NAMALWA (cell line): ENCODE data around the gene DYRK3.
"Not testable (repeated sequence)": the region's sequence is repeated elsewhere in the genome, so short reads cannot be mapped to it uniquely, and the experiment has no call there.

Experiments used
- DNase-seq: peaks from one replicate; pipeline ENCODE4 v3.0.0-alpha.2; 2015; ENCODE audit warnings: low spot score

The DYRK3 gene

DNA sequence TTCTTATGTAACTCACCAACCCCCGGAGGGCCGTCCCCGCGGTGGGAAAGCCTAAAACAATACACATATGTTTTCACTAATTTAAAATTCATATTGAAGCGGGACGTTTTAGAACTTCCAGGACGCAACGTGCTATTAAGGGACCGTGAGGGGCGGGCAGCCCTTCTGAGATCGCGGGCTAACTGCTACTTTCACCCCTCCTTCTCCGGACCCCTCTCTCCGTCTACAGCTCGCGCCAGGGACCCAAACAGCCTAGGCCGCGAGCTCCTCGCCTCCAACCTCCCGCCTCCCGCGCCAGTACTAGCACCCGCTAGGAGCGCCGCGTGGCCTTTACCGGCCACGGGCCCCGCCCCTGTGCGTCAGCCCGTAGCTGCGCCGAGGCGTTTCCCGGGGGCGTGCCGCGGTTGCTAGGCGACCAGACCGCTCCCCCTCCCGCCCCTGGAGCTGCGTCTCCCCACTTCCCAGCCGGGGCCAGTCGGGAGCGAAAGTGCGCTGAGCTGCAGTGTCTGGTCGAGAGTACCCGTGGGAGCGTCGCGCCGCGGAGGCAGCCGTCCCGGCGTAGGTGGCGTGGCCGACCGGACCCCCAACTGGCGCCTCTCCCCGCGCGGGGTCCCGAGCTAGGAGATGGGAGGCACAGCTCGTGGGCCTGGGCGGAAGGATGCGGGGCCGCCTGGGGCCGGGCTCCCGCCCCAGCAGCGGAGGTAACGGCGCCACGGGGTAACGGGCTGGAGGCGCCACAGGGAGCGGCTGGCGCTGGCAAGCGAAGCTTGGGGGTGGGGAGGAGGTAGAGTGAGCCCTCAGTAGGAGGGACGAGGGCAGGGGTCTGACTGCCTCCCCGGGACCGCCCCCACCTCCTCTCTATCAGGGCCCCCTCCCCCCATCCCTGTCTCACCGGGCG lies at the start of gene DYRK3:
DYRK3 (plus strand) TSS at position 457 of the 898 bp plus-strand sequence; CDS start at position 625, 168 bp downstream.
- peak; percentile 93 for DNase-seq

DNA sequence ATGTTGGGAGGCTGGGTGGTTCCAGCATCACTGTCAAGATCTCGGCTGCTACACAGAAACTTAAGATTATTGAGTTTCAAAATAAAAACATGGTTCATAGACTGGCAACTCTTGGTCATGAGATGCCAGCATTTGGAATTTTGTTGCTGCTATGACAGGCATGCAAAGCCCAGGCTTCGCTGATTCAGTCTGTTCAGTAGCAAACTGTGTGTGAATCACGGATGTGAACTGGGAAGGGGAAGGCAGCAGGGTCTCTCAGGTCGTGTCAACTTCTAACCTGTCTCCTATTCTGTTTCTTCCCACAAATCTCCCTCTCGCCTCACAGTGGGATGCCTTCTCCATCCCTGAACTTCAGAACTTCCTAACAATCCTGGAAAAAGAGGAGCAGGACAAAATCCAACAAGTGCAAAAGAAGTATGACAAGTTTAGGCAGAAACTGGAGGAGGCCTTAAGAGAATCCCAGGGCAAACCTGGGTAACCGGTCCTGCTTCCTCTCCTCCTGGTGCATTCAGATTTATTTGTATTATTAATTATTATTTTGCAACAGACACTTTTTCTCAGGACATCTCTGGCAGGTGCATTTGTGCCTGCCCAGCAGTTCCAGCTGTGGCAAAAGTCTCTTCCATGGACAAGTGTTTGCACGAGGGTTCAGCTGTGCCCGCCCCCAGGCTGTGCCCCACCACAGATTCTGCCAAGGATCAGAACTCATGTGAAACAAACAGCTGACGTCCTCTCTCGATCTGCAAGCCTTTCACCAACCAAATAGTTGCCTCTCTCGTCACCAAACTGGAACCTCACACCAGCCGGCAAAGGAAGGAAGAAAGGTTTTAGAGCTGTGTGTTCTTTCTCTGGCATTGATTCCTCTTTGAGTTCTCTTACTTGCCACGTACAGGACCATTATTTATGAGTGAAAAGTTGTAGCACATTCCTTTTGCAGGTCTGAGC lies 48.6 kb upstream of the DYRK3 start:
- no peak for DNase-seq

DNA sequence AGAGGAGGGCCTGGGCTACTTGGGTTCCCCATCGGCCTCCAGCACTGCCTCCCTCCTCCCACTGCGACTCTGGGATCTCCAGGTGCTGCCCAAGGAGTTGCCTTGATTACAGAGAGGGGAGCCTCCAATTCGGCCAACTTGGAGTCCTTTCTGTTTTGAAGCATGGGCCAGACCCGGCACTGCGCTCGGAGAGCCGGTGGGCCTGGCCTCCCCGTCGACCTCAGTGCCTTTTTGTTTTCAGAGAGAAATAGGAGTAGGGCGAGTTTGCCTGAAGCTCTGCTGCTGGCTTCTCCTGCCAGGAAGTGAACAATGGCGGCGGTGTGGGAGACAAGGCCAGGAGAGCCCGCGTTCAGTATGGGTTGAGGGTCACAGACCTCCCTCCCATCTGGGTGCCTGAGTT lies 47.4 kb upstream of the DYRK3 start:
- DNase-seq: no peak

DNA sequence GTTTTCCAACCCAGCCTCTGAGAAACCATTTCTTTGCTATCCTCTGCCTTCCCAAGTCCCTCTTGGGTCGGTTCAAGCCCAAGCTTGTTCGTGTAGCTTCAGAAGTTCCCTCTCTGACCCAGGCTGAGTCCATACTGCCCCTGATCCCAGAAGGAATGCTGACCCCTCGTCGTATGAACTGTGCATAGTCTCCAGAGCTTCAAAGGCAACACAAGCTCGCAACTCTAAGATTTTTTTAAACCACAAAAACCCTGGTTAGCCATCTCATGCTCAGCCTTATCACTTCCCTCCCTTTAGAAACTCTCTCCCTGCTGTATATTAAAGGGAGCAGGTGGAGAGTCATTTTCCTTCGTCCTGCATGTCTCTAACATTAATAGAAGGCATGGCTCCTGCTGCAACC lies 46.8 kb upstream of the DYRK3 start:
- DNase-seq: no peak

DNA sequence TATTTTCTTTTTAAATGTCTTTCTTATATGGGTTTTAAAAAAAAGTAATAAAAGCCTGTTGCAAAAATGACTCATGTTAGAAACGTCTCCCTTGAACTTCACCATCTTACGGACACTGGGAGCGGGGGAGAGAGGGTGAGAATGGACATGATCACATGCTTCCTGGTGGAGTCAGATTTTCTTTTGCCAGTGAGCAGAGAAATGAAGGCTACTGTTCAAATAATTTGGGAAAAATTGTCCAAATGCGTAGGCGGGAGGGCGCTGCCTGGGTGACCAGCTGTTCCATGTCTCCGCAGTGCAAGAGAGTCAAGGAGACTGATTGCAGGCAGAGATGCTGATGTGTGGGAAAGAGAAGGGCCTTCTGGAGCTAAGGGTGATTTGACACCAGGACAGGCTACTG lies 46.1 kb upstream of the DYRK3 start:
- DNase-seq: no peak

DNA sequence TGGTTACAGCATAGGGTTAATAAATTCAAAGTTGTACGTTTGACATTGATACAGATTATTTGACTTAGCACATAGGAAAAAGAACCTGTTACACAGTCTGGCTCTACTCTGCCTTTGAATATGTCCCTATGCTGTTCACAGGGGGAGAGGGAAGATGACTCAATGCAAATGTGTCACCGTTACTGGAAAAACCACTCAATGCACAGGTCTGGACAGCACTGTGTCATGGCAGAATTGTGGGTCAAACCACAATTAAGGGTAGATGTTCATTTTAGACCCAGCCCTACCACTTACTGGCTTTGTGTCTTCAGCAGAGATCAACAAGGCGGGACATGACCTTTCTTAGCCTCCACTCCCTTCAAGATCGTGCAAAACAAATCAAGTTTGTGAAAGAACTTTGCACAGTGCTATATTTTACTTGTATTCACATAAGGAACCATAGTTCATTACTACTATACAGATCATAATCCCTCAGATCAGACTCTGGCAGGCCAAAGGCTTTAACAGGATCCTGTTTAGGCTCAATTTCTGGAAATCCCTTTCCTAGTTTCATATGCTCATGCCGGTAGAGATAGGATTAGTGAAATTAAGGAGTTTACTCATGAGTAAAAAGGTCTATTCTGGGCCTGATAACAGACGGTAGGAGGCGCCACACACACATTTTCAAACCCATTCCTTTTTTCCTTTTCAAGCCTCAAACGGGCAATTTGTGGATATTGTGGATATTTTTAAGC lies 45.1 kb upstream of the DYRK3 start:
- no peak for DNase-seq

DNA sequence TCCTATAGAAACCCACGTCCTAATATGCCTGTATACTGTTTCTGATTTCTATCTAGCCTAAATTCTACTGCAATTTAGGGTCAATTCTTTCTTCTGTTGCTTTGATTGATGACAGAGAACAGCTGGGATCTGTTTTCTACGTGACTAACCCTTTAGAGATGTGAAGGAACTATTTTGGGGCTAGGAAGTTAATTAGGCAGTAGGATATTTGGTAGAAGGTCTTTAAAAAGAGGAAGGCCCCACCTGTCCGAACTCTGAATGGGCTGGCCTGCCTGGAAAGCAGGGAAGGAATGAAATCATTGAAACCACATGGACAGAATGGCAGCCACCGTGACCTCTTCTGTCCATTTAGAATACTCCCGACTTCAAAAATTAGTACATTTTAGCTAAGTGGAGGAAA lies 44.1 kb upstream of the DYRK3 start:
- DNase-seq: no peak

DNA sequence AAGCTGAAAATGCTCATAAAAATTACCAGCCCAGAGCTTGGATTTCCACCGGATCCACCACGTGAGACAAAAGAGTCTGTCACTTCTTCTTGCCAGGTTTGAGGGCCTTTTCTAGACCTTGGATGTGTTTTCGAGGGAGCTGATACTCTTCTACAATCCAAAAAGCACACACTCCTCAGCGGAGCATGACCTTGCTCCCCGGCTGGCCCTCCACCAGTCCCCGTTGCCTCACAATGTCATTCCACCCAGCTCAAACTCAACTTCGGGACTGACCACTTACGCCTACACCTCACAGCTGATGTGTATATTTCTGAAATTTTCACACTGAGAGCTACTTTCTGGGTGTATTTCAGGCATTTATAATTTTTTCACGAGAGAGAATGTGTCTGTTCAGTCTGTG lies 43.6 kb upstream of the DYRK3 start:
- DNase-seq: no peak

DNA sequence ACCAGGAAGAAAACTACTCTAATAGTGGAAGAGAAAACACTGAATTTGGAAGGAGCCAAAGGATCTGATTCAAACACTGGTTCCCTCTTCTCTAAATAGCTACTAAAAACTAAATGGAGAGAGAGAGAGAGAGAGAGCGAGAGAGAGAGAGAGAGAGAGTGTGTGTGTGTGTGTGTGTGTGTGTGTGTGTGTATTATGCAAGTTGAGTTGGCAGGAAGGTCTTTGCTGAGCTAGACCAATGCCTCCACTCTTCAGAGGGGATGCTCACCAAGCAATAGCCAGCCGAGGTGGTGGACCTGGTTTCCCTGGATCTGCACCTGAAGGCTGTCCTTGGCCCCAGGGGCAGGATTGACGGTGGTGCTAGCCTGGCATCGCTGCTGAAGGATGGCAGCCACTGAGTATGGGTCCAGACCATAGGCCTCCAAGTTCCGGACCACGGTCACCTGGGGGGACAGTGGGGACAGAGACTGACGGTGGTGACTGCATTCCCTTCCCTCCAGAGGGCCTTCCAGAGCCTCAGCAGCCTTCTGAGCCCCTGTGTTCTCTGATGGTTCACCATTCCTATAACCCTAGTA lies 41.9 kb upstream of the DYRK3 start:
- no peak for DNase-seq

DNA sequence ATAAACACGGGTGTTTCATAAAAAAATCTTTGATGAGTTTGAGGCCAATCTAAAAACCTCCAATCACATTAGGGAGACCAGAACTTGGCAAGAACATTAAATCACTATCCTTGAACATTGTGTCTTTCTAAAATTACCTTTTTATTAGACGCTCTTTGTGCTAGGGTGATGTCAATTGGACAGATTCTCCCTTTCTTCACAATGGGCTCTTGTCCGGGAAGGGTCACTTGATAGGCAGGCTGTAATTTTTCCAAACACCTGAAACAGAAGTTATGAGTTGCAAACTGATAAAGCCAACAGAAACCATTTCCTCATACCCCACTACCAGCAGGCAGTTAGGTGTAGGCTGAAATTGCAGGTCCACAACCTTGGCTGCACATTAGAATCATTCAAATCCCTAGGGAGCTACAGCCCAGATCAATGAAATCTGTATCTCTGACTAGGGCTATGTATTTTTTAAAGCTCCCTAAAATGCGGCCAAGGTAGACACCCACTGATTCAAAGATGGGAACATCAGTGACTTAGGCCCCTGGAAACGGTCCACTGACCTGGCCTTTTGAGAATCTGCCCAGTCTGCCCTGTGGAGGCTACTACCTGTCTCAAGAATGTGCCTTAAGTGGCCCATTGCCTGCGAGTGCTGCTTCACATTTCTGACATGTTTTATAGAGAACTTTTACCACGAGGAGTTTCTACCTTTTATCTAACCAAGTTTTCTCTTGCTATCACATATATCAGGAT lies 39.6 kb upstream of the DYRK3 start:
- DNase-seq: no peak

DNA sequence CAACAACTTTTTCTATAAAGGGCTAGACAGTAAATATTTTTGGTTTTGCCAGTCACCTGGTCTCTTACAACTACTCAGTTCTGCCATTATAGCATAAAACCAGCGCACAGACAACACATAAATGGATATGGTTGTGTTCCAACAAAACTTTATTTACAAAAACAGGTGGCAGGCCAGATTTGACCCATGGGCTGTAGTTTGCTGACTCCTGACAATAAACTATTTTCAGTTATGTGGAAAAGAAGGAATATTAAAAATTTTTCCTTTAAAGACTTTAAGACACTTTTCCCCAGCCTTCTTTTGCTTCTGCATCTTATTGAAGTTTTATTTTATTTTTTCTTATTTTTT lies 39.0 kb upstream of the DYRK3 start:
- DNase-seq: no peak

DNA sequence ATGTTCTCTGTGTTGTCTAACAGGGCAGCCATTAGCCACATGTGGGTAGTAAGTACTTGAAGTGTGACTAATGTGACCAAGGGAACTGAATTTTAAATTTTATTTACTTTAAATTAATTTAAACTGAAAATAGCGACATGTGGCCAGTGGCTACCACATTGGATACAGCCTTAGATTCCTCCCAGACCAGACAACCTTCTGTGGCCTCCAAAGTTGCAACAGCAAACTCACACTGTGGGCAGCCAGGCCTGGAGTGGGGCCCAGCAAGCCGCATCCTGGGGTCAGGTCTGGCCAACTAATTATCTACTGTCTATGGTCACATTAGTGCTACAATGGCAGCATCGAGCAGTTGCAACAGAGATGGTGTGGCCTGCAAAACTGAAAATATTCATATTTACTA lies 34.8 kb upstream of the DYRK3 start:
- DNase-seq: no peak

DNA sequence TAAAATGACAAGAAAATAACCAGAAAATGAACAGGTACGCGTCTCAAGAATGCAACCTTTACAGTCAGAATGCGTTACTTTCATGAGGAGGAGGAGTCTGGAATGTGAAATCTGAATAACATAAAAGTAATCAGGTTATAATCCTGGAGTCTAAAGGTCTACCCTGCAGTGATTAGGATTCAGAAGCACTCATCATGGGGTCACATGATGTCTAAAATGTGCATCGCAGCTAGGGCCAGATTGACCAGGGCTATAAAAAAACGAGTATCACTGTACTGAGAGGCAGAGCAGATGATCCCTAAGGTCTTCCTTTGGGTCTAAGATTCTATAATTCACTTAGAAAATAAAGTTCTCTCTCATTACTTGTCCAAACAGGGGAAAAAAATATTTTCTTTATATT lies 30.5 kb upstream of the DYRK3 start:
- no peak for DNase-seq

DNA sequence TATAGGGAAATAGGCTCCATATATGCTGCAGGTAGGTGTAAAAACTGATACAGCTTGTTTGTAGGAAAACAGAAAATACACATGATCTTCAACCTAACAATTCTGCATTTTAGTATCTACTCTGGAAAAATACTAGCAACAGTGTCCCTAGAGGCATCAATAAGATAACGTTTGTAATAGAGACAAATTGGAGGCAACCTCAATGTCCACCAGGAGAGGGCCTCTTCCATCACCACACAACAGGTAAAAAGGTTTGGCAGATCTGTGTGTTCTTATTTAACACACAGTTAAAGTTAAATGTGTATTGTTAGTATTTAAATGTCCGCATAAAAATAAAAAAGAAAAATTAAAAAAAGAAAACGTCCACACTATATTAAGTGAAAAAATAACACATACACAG lies 28.5 kb upstream of the DYRK3 start:
- peak; percentile 75 for DNase-seq

DNA sequence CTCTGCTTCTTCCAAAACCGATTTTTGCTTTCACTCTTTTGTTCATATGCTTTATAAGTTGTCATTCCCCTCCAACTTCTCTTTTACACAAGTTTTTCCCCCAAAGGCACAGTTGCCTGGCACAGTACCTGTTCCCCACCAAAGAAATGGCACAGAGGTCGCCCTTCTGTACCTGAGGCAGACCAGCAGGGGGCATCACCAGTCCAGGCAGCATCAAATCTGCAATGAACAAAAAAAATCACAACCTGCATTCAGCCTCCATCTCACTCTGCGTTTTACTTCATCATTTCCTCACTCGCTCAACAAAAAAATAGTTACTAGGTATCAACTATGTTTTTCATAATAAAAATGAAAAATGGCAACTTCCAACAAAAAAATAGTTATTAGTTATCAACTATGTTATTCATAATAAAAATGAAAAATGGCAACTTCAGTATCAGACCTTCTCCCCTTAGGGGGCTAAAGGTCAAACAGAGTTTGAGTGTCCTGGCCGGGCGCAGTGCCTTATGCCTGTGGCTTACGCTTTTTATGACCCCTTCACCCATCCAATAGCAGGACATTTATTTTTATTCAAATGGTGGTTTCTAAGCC lies 27.1 kb upstream of the DYRK3 start:
- DNase-seq: peak; percentile 69

DNA sequence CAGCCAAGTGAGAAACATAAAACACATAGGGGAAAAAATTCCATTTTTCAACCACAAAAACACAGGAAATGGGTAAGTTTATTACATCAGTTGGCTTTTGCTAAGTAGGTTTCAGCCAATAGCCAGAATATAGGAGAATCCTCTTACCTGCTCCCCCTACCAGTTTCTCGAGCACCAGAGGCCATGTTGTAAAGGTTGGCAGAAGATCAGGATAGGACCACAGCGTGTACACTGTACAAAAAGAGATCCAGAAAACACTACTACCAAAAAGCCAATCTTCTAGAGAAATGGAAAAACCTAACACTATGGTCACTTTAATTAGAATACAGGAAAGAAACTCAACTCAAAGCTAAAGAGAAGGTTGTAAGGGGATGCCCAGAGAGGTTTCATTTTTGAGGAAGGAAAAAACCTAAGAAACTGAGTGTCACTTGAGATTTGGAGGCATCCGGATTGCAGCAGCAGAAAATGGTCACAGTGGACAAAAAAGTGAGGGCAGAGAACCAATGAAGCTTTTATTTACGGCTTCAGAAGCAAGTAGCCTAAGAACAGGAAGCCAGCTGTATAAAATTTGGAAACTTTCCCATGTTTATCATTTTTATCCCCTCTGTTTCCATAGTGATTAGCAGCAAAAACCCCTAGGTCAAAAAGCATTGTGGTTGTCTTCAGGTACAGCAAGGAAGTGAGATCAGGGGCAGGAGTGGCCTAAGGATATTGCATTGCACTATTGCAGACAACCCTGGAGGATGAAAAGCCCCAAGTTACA lies 25.9 kb upstream of the DYRK3 start:
- peak; percentile 24 for DNase-seq

DNA sequence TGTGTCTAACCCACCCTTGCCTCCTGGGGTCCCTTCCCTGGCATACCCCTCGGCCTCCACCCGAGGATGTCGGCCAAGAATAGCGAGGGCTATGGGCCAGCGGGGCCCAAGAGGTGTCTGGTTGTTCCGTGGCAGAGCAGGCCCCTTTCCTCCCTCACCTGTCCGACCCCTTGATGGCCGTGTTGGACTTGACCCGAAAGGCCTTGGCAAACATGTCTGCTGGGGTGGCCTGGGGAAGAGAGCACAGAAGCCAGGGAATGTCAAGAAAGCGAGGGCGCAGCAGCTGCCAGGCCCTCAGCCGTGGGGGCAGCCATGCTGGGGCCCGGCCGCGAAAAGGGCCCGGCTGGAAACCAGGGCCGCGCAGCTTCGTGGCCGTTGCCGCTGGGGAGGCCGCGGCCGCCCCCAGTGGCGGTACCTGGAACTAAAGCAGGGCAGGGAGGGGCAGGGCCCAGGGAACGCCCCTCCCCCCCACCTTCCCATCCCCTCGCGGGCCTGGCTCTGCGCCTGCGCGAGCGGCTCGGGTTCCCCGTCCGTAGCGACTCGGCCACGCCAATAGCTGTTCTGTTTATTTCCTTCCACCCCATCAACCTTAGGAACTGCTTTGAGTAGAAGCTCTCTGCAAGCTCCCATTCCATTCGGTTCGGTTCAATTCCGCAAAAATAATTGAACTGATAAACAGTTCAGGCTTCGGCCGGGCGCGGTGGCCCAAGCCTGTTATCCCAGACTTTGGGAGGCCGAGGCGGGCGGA lies 23.0 kb upstream of the DYRK3 start, which contains the start of gene EIF2D:
EIF2D (minus strand) TSS at position 337 of the 748 bp plus-strand sequence; CDS start at position 214, 123 bp downstream.
- DNase-seq: peak; percentile 93

DNA sequence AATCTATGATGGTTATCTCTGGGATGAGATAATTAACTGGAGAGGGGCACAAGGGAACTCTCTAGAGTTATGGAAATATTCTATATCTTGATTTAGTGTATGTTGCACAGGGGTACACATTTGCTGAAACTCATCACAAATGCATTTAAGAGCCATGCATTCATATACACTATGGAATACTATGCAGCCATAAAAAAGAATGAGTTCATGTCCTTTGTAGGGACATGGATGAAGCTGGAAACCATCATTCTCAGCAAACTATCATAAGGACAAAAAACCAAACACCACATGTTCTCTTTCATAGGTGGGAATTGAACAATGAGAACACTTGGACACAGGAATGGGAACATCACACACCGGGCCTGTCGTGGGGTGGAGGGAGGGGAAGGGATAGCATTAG lies 8.9 kb upstream of the DYRK3 start:
- DNase-seq: not testable (repeated sequence)

DNA sequence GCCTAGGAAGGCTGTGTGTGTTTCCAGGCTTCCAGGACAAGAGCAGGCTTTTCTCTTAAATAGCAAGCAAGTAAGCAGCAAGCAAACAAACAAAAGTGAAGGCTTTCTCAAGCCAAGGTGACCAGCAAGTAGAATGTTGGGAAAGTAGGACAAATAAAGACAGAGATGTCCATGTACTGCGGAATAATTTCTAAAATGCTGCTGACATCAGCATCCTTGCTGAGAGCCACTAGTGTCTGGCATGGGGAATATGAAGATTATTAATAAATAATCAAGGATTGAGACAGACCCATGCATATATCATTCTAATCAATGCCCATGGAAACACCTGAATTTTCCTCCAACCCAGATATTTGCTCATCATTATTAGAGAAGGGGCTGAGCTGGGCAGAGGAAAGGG lies 6.4 kb upstream of the DYRK3 start:
- no peak for DNase-seq
